Activated CD4-positive, alpha-beta T cell treated with anti-CD3 and anti-CD28 coated beads for 1 hour (primary cell): ENCODE data around the gene CPA5.
"Not testable (repeated sequence)": the region's sequence is repeated elsewhere in the genome, so short reads cannot be mapped to it uniquely, and the experiment has no call there.

ENCODE experiments used
- DNase-seq: peaks from one replicate; pipeline ENCODE4 v3.0.0-alpha.2; 2020

CPA5 gene

DNA sequence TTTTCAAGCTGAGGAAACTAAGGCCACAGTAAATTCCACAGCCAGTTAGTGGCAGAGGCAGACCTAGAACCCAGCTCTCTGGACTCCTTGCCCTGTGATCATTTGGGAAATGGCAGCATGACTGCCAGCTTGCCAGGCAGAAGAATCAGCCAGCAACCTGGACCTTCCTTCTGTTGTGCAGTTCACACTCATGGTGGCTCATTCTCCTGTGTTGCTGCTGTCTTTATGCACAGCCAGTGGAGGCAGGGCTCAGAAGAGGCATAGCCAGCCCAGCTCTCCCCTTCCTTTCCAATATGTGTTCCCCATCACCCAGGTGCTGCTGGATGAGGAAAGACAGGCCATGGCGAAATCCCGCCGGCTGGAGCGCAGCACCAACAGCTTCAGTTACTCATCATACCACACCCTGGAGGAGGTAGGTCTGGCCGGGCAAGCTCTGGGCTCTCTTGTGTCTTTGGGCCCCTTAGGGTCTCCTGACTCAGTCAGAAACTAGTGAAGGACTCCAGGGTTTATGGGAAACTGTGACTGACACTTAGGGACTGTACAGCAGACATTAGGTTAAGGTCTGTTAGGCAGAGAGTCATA, 14.8 kb downstream of the CPA5 start:
- no peak for DNase-seq

DNA sequence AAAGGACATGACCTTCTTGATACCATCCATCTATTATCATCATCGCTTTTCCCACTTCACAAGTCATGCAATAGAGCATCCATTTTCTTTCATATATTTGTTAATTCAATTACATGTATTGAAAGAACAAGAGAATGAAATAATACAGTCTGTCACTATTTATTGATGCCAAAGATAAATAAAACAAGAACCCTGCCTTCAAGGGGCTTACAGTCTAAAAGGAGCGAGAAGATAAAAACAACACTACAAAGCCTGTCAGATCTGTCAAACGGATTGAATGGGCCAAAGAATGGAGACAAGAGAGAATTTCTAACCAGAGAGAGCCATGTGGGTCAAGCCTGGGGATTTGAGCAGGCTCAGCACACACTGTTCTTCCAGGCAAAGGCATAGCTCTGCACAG, 15.9 kb downstream of the CPA5 start:
- no peak for DNase-seq

DNA sequence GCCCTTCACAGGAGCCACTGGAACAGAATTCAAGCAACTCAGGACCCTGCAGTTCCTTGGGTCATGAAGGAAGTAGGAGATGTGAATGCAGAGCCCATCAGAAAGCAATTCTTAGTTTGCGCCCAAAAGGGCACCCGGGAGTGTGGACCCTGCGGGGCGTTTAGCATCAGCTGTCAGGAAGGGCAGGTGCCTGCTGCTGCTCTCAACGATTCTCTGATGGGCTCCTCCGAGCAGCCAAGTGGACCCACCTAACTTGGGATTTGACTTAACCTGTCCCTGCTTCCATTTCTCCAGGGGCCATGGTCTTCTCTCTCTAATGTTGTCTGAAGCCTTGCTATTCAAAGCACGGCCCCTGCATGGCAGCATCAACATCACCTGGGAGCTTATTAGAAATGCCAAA, 17.1 kb downstream of the CPA5 start:
- no peak for DNase-seq

DNA sequence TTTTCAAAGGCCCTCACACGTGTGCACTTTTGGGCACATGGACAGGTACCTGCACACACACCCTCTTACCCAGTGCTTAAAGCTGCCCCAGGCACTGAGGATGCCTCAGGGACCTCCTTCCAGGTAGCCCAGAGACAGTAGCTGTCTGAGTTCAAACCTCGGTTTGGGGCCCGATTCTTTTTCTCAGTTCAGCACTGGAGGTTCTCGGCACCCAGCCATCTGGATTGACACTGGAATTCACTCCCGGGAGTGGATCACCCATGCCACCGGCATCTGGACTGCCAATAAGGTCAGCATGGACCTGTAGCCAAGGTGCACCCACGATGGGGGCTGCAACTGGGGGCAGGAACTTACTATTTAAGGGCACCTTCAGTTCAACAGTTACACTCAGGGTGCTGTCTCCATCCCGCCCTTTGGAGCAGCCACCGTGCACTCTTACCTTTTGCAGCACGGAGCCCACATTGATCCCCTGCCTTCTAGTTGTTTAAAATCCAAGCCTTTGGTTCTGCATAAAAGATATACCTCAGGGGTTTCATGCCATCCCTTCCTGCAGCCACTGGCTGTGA, 17.7 kb downstream of the CPA5 start:
- no peak for DNase-seq

DNA sequence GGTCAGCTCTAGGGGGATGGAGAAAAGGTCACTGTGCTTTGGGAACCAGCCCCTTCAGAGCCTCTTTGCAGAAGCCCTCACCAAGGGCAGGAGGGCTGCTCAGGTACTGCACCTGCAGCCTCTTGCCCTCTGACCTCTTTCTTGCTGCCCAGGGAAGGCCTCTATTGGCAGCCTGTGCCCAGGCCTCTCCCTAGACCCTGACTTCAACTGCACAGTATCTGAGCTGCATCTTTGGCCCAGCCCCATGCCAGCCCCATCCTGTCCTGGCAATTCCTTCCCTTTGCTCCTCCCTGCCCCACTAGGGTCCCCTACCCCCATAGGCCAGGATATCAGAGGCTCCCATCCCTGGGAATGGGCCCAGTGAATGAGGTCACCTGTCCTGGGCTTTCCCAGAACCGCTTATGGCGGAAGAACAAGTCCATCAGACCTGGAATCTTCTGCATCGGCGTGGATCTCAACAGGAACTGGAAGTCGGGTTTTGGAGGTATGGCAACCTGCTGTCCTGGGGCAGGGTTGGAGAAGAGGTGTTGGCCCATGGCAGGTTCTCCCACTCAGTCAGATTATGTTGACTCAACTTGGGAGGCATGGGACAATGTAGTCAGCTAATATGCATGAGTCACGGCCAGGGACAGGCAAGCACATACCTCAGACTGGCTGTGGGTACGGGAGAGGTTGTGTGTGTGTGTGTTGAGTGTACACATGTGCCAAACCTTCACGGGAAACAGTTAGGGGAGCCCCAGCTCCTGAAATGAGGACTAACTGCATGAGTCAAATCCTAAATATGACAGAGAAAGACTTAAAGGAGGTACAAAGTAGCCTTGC, 18.6 kb downstream of the CPA5 start:
- no peak for DNase-seq

DNA sequence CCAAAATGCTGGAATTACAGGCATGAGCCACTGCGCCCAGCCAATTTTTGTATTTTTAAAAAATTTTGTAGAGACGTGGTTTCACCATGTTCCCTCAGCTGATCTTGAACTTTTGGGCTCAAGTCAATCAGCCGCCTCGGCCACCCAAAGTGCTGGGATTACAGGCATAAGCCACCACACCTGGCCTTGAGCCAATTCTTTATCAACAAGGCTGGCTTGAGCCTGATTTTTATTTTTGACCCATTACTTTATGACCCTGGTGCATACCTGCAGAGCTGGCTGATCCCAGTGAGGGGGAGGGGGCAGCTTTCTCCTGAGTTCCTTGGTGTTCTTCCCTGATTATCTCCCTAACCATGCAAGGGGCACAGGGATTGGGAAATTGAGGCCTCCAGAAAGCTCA, 19.8 kb downstream of the CPA5 start:
- no peak for DNase-seq

DNA sequence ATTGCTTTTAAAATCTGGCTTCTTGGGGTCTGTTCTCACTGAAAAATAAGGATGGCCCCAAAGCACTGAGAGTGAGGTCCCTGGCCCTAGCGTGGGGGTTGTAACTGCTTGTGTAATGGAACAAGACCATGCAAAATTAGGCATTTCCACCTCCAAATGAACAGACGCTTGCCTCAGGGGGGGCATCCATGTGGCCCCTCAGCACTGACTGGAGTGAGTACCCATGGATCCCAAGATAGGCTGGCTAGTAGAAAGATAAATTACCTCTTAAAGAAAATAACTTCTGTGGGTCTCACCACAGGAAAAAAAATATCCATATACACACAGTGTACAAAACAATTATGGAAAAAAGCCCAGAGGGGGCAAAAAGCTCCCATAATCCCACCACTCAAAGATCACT, 20.5 kb downstream of the CPA5 start:
- no peak for DNase-seq

DNA sequence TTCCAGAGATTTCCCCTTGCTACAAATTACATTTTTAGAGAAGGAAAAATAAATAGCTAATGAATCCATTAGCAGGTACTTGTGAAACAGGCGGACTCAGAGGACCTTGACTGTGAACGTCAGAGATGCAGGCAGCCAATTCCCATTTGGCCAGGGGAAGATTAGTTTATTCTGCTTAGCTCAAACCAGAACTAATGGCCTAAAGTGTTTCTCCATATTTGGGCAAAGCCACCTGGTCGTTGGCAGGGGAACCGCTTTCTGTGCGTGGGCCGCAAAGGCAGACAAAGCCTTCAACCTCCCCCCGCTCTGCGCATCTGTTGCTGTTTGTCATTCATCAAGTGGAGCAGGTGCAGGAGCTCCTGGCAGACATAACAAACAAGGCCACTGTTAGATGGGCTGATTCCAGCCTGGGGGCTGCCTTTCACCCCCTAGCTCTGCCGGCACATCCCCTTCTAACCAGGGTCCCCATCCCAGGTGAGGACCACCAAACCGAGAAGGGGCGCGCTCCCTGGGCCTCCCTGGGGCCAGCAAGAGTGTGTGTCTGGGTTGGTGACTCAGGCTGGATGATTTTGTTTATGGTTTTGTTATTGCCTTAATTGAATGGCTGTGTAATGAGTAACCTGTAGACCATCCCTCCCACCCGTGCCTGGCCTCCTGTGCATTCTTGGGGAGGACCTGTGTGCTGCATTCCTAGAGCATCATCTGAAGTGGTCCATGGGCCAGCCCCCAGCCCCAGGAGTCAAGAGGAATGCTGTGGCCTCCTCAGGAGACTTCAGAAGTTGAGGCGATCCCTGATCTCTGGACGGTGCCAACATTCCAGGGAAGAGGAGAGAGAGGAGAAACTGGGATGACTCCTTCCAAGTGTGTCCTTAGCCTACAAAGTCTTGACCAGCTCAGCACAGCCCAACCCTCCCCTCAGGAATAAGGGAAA, 21.2 kb downstream of the CPA5 start:
- no peak for DNase-seq

DNA sequence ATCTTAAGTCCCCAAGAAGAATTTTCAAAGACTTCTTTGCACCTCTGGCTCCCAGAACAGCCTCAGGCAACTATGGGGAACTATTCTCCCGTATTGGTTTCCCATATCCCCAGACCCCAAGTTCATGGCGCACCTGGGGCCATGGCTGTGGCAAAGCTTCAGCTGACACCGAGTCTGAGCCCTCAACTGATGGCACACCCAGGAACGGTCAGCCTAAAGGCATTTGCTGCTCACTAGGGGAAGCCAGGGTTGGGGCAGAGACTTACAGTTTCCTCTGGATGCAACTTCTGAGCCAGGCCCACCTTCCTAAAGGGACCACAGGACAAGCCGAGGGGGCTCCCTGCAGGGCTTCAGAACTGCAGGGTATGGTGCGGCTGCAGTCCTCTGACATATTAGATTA, 21.9 kb downstream of the CPA5 start:
- DNase-seq: no peak

DNA sequence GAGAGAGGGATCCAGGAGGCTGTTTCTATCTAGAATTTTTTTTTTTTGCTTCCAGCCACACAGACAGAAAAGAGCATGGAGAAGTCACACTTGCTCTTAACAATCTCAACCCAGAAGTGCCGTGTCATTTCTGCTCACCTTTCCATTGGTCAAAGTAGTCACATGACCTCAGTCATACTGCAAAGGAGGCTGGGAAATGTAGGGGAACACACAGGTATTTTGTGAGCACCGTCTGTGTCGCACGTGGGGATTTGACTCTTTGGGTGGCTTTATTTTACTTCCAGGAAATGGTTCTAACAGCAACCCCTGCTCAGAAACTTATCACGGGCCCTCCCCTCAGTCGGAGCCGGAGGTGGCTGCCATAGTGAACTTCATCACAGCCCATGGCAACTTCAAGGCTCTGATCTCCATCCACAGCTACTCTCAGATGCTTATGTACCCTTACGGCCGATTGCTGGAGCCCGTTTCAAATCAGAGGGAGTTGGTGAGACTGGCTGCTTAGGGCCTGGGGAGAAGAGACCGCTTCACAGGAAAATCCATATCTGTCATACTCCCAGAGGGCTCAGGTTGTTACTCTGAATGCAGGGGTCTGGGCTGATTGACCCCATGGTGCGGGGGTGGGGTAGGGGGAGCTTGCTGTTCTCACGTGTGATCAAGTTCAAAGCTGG, 22.6 kb downstream of the CPA5 start:
- DNase-seq: no peak

DNA sequence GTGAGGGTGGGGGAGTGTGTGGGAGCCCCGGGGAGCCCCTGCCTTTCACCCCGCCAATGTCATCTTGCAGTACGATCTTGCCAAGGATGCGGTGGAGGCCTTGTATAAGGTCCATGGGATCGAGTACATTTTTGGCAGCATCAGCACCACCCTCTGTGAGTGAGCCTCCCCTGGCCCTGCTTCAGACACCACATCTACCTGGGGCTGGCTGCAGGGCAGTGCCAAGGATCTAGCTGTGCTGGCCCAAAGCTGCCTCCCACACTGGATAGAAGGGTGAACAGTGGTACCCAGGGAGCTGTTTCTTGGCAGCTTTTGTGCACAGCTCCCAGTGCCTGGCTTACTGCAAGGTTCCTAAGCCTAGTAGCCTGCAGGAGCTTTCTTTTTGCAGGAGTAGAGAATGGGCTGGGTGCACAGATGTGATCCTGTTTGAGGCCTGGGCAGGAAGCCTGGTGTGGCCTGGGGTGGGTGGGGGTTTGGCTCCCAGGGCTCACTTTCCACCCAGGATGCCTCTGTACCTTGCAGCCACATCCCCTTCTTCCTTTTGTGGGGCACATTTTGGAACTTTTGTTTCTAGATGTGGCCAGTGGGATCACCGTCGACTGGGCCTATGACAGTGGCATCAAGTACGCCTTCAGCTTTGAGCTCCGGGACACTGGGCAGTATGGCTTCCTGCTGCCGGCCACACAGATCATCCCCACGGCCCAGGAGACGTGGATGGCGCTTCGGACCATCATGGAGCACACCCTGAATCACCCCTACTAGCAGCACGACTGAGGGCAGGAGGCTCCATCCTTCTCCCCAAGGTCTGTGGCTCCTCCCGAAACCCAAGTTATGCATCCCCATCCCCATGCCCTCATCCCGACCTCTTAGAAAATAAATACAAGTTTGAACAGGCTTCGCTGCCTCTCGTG, 23.5 kb downstream of the CPA5 start:
- DNase-seq: no peak

DNA sequence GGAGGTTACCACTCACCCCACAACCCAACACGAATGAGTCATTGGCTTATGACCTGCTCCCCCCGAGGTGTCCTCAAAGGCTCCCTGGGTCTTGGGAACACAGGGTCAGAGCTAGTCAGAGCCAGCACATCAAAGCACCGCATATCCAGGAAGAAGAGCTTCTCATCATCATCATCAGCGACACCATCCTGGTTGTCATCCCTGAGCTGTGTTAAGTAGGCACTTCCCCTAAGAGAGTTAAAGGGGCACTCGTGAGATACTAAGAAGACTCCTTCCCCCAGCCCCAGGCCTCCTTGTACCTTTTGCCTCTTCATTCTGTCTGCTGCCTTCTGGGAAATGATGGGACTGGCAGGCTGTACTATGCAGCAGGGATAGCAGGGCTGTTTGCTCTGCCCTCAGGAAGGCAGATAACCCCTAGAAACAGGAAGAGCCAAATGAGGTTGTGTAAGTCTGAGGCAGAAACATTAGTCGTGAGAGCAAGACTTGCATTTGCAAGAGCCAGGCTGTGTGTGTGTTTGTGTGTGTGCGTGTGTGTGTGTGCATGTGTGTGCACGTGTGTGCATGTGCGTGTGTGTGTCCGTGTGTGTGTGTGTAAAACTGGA, 24.6 kb downstream of the CPA5 start:
- DNase-seq: no peak

DNA sequence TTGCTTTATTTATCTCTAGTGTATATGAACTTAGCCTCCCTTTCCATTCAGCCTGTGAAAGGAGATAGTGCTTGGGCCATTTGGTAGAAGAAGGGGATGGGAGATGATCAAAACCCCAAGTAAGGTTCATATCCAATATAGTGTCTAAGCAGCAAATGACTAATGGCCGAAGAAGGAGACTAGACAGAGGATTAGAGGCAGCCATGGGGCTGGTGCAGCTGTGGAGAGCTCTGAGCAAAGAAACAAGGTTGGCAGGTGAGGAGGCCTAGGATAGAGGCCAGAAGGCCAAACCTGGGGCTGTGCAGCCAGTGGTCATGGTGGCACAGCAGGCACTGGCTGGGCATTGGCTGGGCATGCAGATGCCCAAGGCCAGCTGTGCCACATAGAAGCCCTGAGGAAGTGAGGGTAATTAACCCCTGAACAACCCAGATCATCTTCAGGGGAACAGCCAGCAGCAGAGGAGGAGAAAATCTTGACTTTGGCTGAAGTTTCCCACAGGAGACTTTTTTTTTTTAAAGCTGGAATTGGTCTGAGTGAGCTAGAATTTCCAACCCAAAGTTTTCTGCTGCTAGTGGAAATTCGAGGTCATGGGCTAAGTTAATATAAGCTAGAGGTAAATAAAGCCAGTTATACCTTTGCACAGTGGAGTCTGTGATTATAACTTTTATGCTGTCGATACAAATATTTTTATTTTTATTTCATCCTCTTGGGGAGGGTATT, 25.4 kb downstream of the CPA5 start:
- DNase-seq: no peak

DNA sequence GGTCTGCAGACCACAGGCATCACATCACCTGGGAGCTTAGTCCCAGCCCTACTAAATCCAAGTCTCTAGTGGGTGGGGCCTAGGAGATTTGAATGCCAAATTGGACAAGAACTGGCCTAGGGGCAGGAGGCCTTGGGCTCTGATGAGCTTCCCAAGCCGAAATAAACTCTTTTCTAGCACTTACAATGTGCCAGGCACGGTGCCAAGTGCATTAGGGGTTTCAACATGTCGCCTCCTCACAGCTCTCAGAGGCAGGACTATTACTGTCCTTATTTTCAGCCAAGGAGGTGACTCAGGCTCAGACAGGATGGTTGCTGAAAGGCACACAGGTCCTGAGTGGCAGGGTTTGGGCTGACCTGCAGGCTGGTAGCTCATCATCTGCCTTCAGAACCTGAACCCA, 26.4 kb downstream of the CPA5 start:
- no peak for DNase-seq

DNA sequence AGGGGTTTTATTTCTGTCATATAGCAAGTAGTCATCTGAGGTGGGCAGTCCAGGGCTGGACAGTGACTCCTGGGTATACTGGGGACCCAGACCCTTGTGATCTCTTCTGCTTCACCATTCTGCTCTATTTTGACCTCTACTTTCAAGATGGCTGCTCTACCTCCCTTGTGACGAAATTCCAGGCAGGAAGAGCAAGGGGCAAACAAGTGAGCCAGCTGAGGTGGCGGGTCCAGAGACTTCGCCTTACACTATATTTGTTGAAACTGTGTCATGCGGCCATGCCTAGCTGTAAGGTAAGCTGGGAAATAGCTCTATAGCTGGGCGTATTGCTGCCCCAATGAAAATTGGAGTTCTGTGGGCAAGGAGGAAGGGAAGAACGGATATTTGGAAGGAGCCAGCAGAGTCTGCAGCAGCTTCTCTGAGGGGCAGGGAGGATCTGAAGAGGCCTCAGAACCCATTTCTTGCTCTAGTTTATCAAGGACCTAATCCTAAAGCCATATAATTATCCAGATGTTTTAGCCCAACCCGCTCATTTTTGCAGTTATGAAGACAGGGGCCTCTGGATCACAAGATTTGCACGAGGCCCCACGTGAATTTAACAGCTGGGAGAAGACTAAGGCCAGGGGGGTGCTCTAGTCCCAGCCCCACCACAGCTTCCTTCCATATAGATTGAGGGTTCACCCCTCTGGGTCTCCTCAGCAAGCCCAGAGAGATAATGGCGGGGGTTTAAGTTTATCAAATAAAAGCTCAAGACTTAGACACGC, 28.0 kb downstream of the CPA5 start:
- DNase-seq: no peak

DNA sequence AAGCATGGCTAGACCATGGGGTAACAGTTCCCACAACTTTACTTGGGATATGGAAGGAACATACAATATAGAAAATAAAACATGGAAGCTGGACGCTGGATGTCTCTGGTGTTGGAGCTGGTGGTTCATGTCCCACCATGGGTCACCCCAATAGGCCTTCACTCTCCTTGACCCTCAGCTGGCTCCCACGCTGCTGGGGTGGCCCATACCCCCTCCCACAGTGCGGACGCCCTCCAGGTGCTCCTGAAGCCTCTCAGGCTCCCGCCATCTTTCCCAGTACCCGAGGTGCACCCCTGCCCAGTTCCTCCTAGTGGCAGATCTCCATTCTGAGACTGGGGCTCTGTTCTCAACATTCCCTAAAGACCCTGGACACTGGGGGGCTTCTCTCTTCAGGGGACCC, 29.9 kb downstream of the CPA5 start:
- no peak for DNase-seq

DNA sequence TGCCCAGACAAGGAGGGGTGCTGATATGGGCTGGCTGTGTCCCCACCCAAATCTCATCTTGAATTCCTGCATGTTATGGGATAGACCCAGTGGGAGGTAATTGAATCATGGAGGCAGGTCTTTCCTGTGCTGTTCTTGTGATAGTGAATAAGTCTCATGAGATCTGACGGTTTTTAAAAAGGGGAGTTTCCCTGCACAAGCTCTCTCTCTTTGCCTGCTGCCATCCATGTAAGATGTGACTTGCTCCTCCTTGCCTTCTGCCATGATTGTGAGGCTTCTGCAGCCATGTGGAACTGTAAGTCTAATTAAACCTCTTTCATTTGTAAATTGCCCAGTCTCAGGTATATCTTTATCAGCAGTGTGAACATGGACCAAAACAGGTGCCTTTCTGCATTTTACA, 31.8 kb downstream of the CPA5 start:
- not testable (repeated sequence) for DNase-seq

DNA sequence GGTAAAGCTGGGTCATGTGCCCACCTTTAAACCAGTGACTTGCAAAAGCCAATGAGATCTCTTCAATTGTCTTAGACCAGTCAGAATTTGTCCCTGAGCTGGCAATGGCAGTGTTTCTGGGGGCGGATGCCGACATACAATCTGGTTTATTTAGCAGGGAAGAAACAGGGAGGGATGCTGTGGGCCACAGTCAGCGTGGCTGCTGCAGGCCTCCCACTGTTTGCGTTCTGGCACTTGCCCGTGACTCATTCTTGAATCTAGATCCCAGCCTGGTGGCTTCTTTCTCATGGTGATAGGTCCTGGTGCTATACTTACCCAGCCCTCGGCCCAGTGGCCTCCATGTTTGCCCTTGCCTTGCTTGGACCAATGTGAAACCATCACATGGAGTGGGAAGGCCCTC, 32.6 kb downstream of the CPA5 start:
- no peak for DNase-seq

DNA sequence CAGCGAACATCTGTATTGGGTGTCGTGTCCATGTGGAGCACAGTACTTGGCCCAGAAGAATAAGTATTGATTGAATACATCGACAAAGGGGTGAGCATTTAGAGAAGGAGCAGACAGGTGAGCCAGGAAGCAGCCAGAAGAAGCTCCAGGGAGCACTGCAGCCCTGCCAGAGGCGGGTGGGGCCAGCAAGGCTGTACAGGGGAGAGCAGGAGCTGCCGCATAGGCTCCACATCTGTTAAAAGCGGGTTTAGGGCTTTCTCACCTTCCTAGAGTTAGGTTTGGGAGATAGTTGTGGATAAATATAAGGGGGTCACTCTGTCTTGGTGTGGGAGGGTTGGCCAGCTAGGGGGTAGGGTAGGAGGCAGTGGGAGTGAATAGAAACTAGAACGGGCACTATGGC, 34.4 kb downstream of the CPA5 start:
- no peak for DNase-seq

DNA sequence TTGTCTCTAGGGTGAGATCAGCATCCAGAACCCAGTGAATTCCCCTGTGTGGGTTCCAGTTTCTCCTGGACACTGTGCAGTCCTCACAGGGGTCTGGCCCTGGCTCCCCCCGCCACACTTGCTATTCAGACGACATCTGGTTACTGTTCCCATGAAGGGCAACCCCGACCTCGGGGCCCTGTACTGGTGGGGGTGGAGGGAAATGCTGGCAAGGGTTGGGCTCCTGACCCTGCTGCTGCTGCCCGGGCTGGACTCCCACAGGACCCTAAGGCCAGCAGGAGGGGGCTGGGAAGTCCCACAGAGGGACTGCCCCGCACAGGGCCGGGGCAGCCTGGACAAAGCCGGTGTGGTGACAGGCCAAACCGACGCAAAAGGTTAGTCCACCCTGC, 34.9 kb downstream of the CPA5 start:
- no peak for DNase-seq
